PC-9 (cell line): Measurements from ENCODE around the gene IQSEC3. TPM values are rescaled to one million over a fixed set of nuclear protein-coding genes. Genes with fewer than 3 reads are reported as not detected.
"Not testable (repeated sequence)": the region's sequence is repeated elsewhere in the genome, so short reads cannot be mapped to it uniquely, and the experiment has no call there.

Experiments used
- BruUV-seq: library from RNA; stranded (reverse); fragments of 400-500 nt; replicated peaks from 2 replicates; lab custom pipeline; 2021; lab: Mats Ljungman, UMichigan
- CTCF ChIA-PET: fragments of 300-600 bp; sonication (Branson Sonifier 250); formaldehyde crosslinking; loops from one replicate; lab custom pipeline; 2022; ENCODE audit warnings: antibody characterized with exemption; lab: Charles Lee
- POLR2A ChIA-PET: fragments of 300-600 bp; sonication (Branson Sonifier 250); formaldehyde crosslinking; loops from one replicate; lab custom pipeline; 2022; ENCODE audit warnings: antibody characterized with exemption; ENCODE audit not compliant: unreplicated experiment; lab: Charles Lee
- DNase-seq, 2 experiments: peaks; one replicate each; pipeline versions ENCODE4 v3.0.0 to v3.0.0-alpha.2; 2015 to 2022; ENCODE audit warnings: mixed read lengths in 1 of 2
- H2AFZ ChIP-seq: fragments of 200-600 bp; sonication (generic); 2 replicates; pipeline ENCODE4 v1.8.1; 2017; ENCODE audit warnings: antibody characterized with exemption
- H3F3A ChIP-seq: fragments of 200-600 bp; sonication (generic); 2 replicates; pipeline ENCODE4 v1.8.1; 2017; ENCODE audit warnings: antibody characterized with exemption, mild to moderate bottlenecking, low read depth; ENCODE audit not compliant: insufficient read depth
- H3K27ac ChIP-seq: fragments of 200-600 bp; sonication (generic); 2 replicates; pipeline ENCODE4 v1.6.1; 2016; ENCODE audit warnings: mixed run types
- H3K27me3 ChIP-seq: fragments of 200-600 bp; sonication (generic); 2 replicates; pipeline ENCODE4 v1.6.1; 2016; ENCODE audit warnings: low read depth, mixed run types; ENCODE audit not compliant: insufficient read depth
- H3K36me3 ChIP-seq: fragments of 200-600 bp; sonication (generic); 2 replicates; pipeline ENCODE4 v1.6.1; 2016; ENCODE audit warnings: low read depth, mixed run types
- H3K4me1 ChIP-seq: fragments of 200-600 bp; sonication (generic); replicated peaks from 2 replicates; pipeline ENCODE4 v1.6.1; 2016; ENCODE audit warnings: mixed run types; ENCODE audit not compliant: insufficient read depth
- H3K4me2 ChIP-seq: fragments of 200-600 bp; sonication (generic); 2 replicates; pipeline ENCODE4 v1.6.1; 2017; ENCODE audit warnings: mixed run types
- H3K4me3 ChIP-seq: fragments of 200-600 bp; sonication (generic); 2 replicates; pipeline ENCODE4 v1.6.1; 2016; ENCODE audit warnings: mixed run types
- H3K79me2 ChIP-seq: fragments of 200-600 bp; sonication (generic); 2 replicates; pipeline ENCODE4 v1.6.1; 2017; ENCODE audit warnings: low read depth, mixed run types
- H3K9me2 ChIP-seq: fragments of 200-600 bp; sonication (generic); 2 replicates; pipeline ENCODE4 v1.8.1; 2017; ENCODE audit warnings: mild to moderate bottlenecking; ENCODE audit not compliant: insufficient read depth
- H3K9me3 ChIP-seq: fragments of 200-600 bp; sonication (generic); 2 replicates; pipeline ENCODE4 v1.8.1; 2016; ENCODE audit warnings: low read depth; ENCODE audit not compliant: insufficient read depth
- H4K20me1 ChIP-seq: fragments of 200-600 bp; sonication (generic); 2 replicates; pipeline ENCODE4 v1.8.1; 2017; ENCODE audit not compliant: insufficient read depth
- EZH2 ChIP-seq: fragments of 200-600 bp; sonication (generic); IDR thresholded peaks from 2 replicates; pipeline ENCODE4 v1.8.0; 2017; ENCODE audit warnings: antibody characterized with exemption, low read depth
- intact Hi-C: fragments of 100-400 bp; cut with micrococcal nuclease; formaldehyde crosslinking; loops from one replicate; pipeline ENCODE4 v1.10.0; 2022; ENCODE audit not compliant: unreplicated experiment
- total RNA-seq: library from RNA; stranded (reverse); gene quantifications from 2 replicates; pipeline ENCODE4 v1.2.3, GENCODE V29; 2021
- TF ChIP-seq, protein P1 (sequence below): fragments of 200-600 bp; sonication (generic); conservative IDR thresholded peaks from 2 replicates; pipeline ENCODE4 v1.6.1; 2017; ENCODE audit warnings: mixed run types, antibody characterized with exemption, mild to moderate bottlenecking, moderate library complexity

The IQSEC3 gene
- total RNA-seq, 1 experiment from 2014 or later, result not detected

DNA sequence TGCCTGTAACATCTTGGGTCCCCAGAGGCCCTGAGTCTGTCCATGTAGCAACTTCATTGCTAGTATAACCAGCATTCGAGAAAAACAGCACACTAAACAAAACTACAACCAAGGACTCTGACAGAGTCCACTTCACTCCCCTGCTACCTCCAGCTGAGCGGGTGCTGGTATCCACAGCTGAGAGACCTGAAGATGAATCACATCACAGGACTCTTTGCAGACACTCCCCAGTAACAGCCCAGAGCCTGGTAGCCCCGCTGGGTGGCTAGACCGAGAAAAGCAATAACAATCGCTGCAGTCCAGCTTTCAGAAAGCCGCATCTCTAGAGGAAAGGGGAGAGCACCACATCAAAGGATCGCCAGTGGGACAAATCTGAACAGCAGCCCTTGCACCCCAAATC is 9.0 kb upstream of the IQSEC3 start:
- intact Hi-C loops, result no loop called here
- ChIA-PET CTCF (no interaction called here), POLR2A (no interaction called here)
- H3K9me2 ChIP-seq, result no peaks in the 10 kb centered on the region
- no peak for DNase-seq
- TF ChIP-seq, protein P1, sequence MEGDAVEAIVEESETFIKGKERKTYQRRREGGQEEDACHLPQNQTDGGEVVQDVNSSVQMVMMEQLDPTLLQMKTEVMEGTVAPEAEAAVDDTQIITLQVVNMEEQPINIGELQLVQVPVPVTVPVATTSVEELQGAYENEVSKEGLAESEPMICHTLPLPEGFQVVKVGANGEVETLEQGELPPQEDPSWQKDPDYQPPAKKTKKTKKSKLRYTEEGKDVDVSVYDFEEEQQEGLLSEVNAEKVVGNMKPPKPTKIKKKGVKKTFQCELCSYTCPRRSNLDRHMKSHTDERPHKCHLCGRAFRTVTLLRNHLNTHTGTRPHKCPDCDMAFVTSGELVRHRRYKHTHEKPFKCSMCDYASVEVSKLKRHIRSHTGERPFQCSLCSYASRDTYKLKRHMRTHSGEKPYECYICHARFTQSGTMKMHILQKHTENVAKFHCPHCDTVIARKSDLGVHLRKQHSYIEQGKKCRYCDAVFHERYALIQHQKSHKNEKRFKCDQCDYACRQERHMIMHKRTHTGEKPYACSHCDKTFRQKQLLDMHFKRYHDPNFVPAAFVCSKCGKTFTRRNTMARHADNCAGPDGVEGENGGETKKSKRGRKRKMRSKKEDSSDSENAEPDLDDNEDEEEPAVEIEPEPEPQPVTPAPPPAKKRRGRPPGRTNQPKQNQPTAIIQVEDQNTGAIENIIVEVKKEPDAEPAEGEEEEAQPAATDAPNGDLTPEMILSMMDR, result no peak
- no peak for TF ChIP-seq EZH2
- BruUV-seq, result no TSS peak
- no peak overlapping the region for H3K4me3 ChIP-seq
- no peaks in the 10 kb centered on the region for H3F3A ChIP-seq
- H3K27me3 ChIP-seq, result peaks cover 83% of the 10 kb centered on the region
- no peaks in the 10 kb centered on the region for H3K36me3 ChIP-seq
- no peaks in the 10 kb centered on the region for H4K20me1 ChIP-seq
- no peaks in the 10 kb centered on the region for H3K9me3 ChIP-seq
- H3K27ac ChIP-seq, result no peak overlapping the region
- no peak overlapping the region for H3K4me2 ChIP-seq
- H3K79me2 ChIP-seq, result no peaks in the 10 kb centered on the region
- no peak overlapping the region for H2AFZ ChIP-seq
- no peaks in the 10 kb centered on the region for H3K4me1 ChIP-seq

DNA sequence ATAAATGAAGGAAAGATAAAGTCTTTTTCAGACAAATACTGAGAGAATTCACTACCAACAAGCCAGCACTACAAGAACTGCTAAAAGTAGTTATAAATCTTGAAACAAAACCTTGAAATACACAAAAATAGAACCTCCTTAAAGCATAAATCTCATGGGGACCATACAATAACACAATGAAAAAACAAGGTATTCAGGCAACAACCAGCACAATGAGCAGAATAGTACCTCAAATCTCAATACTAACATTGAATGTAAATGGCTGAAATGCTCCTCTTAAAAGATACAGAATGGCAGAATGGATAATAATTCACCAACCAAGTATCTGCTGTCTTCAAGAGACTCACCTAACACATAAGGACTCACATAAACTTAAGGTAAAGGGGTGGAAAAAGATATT is 7.7 kb upstream of the IQSEC3 start:
- Histone ChIP-seq H2AFZ (no peak overlapping the region), H3K4me3 (no peak overlapping the region), H3K36me3 (no peaks in the 10 kb centered on the region), H3K79me2 (no peaks in the 10 kb centered on the region), H3K9me2 (no peaks in the 10 kb centered on the region), H3K27me3 (peaks cover 77% of the 10 kb centered on the region), H3K27ac (no peak overlapping the region), H3K4me2 (no peak overlapping the region), H3F3A (no peaks in the 10 kb centered on the region), H3K9me3 (no peaks in the 10 kb centered on the region), H4K20me1 (no peaks in the 10 kb centered on the region), H3K4me1 (no peaks in the 10 kb centered on the region)
- ChIA-PET CTCF (no interaction called here), POLR2A (no interaction called here)
- DNase-seq, result no peak
- intact Hi-C loops, result no loop called here
- no TSS peak for BruUV-seq
- no peak for TF ChIP-seq EZH2
- TF ChIP-seq, protein P1, result no peak

- H3F3A ChIP-seq, H3K4me2 ChIP-seq, H3K9me2 ChIP-seq, POLR2A ChIA-PET, H2AFZ ChIP-seq, intact Hi-C loops, H4K20me1 ChIP-seq, H3K4me1 ChIP-seq, H3K79me2 ChIP-seq, CTCF ChIA-PET, H3K9me3 ChIP-seq, H3K4me3 ChIP-seq, H3K36me3 ChIP-seq, BruUV-seq, DNase-seq, H3K27ac ChIP-seq: not testable (repeated sequence)
- H3K27me3 ChIP-seq, result peaks cover 54% of the 10 kb centered on the region
Measured at GRCh38 chr12:61845-62244, 4.7 kb upstream of the IQSEC3 start.

DNA sequence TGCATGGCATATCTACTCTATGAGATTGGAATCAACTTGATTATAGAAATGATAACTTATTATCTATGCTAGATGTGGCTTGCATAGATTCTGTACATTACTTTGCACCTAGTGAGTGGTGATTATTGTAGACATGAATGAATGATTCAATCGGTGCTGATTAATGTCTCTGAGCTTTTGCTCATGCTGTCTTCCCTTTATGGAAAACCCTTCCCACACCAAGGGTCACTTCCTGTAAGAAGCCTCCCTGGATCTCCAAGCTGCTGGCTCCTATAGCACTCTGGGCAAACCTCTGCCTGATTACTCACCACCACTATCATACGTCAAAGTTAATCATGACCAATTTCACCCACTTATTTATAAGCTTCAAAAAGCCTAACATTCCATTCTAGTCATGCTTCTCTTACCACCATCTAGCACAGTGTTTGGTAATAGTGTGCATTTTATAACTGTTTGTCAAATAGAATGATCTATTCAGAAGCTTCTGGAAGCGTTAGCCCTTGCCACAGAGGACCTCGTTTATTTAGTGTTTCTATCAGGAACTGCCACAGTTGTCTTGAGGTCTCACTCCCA is 990 bp upstream of the IQSEC3 start:
- H3K27ac ChIP-seq, H3K79me2 ChIP-seq, H3F3A ChIP-seq, H3K9me2 ChIP-seq, H4K20me1 ChIP-seq, CTCF ChIA-PET, POLR2A ChIA-PET, H3K4me3 ChIP-seq, H3K4me1 ChIP-seq, H2AFZ ChIP-seq, H3K9me3 ChIP-seq, H3K4me2 ChIP-seq, BruUV-seq, H3K36me3 ChIP-seq, DNase-seq, intact Hi-C loops: not testable (repeated sequence)
- peaks cover 34% of the 10 kb centered on the region for H3K27me3 ChIP-seq

DNA sequence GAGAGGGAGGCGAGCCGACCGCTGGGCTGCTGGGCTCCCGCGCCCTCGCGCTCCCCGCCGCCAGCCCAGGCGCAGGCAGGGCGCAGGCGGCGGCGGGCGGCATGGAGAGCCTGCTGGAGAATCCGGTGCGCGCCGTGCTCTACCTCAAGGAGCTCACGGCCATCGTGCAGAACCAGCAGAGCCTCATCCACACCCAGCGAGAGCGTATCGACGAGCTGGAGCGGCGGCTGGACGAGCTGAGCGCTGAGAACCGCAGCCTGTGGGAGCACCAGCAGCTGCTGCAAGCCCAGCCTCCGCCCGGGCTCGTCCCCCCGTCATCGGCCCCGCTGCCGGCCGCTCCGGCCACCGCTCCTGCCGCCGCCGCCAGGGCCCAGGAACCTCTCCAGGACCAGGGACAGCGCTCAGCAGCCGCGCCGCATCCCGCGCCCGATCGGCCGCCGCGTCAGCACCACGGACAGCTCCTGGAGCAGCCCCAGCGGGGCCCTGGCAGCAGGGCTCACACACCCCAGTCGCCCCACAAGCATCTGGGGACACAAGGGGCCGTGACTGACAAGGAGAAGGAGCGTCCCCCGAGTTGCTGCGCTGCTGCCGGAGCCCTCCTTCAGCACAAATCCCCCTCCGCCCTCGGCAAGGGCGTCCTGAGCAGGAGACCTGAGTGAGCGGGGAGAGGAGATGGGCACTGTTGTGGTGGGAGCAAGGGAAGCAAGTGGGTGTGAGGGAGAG is 376 bp downstream of the IQSEC3 start:
- POLR2A ChIA-PET, H3K79me2 ChIP-seq, H3K27ac ChIP-seq, H3K4me2 ChIP-seq, H3K9me2 ChIP-seq, H3K4me1 ChIP-seq, H3F3A ChIP-seq, CTCF ChIA-PET, H3K4me3 ChIP-seq, H4K20me1 ChIP-seq, BruUV-seq, H2AFZ ChIP-seq, H3K9me3 ChIP-seq, intact Hi-C loops, H3K36me3 ChIP-seq: not testable (repeated sequence)
- peaks cover 46% of the 10 kb centered on the region for H3K27me3 ChIP-seq
- DNase-seq, result peak in 1 of 2 experiments; percentile 19

GRCh38 chr12:69677-70076 is 3.1 kb downstream of the IQSEC3 start:
- CTCF ChIA-PET, H3K4me3 ChIP-seq, H3F3A ChIP-seq, H3K9me3 ChIP-seq, H3K27ac ChIP-seq, POLR2A ChIA-PET, H4K20me1 ChIP-seq, H3K4me2 ChIP-seq, H3K9me2 ChIP-seq, H3K4me1 ChIP-seq, DNase-seq, H3K36me3 ChIP-seq, H2AFZ ChIP-seq, intact Hi-C loops, H3K79me2 ChIP-seq, BruUV-seq: not testable (repeated sequence)
- H3K27me3 ChIP-seq, result peaks cover 53% of the 10 kb centered on the region
